Posterior cingulate gyrus (tissue), 11 donors: ENCODE results near the gene RAPGEF1.
"Not testable (repeated sequence)": the region's sequence is repeated elsewhere in the genome, so short reads cannot be mapped to it uniquely, and the experiment has no call there.

Source experiments
- DNase-seq, 10 donors: peaks; one replicate each; pipeline versions ENCODE4 v3.0.0 to v3.0.0-alpha.2; 2020 to 2021; ENCODE audit warnings: mixed read lengths in 3 of 10
- intact Hi-C: fragments of 100-400 bp; cut with DNase I; formaldehyde crosslinking; loops from one replicate; pipeline ENCODE4 v1.15.1; 2023

RAPGEF1 gene

GRCh38 chr9:131658377-131659129, 81.3 kb downstream of the RAPGEF1 start:
- intact Hi-C loops = no loop called here
- no peak for DNase-seq

- intact Hi-C loops = no loop called here
- no peak for DNase-seq
Measured at GRCh38 chr9:131657940-131658339, 81.9 kb downstream of the RAPGEF1 start.

- intact Hi-C loops = no loop called here
- peak in 1 of 10 donors; percentile 40 for DNase-seq
Measured at GRCh38 chr9:131657456-131657855, 82.4 kb downstream of the RAPGEF1 start.

- intact Hi-C loops = no loop called here
- DNase-seq = no peak
Measured at GRCh38 chr9:131657037-131657377, 82.9 kb downstream of the RAPGEF1 start.

- DNase-seq = peak in 8 of 10 donors; percentile 25 to 89 (median 44)
- intact Hi-C loops = no loop called here
Measured at GRCh38 chr9:131656356-131657036, 83.4 kb downstream of the RAPGEF1 start.

- intact Hi-C loops, DNase-seq: not testable (repeated sequence)
Measured at GRCh38 chr9:131654369-131654768, 85.5 kb downstream of the RAPGEF1 start.

- intact Hi-C loops = no loop called here
- no peak for DNase-seq
Measured at GRCh38 chr9:131651599-131651998, 88.3 kb downstream of the RAPGEF1 start.

GRCh38 chr9:131651160-131651559, 88.7 kb downstream of the RAPGEF1 start:
- DNase-seq = peak in 1 of 10 donors; percentile 45
- intact Hi-C loops = no loop called here

- DNase-seq = peak in 1 of 10 donors; percentile 79
- intact Hi-C loops = no loop called here
Measured at GRCh38 chr9:131650254-131650653, 89.6 kb downstream of the RAPGEF1 start.

GRCh38 chr9:131649646-131650045, 90.2 kb downstream of the RAPGEF1 start:
- DNase-seq = no peak
- intact Hi-C loops = no loop called here

GRCh38 chr9:131645078-131645776, 94.6 kb downstream of the RAPGEF1 start:
- no peak for DNase-seq
- intact Hi-C loops = no loop called here

GRCh38 chr9:131642496-131643083, 97.3 kb downstream of the RAPGEF1 start:
- intact Hi-C loops = no loop called here
- no peak for DNase-seq

GRCh38 chr9:131641618-131642495, 98.0 kb downstream of the RAPGEF1 start:
- intact Hi-C loops = no loop called here
- DNase-seq = peak in 2 of 10 donors; percentile 59 to 88

GRCh38 chr9:131640438-131641137, 99.3 kb downstream of the RAPGEF1 start:
- peak in 1 of 10 donors; percentile 38 for DNase-seq
- intact Hi-C loops = no loop called here

- no peak for DNase-seq
Measured at GRCh38 chr9:131639769-131640437, 100.0 kb downstream of the RAPGEF1 start.

GRCh38 chr9:131636593-131636992, 103.3 kb downstream of the RAPGEF1 start:
- intact Hi-C loops = no loop called here
- no peak for DNase-seq

More at GRCh38 chr9:131639769-131640437, 100.0 kb downstream of the RAPGEF1 start:
- intact Hi-C loops = no loop called here

- intact Hi-C loops = no loop called here
Measured at GRCh38 chr9:131635892-131636291, 104.0 kb downstream of the RAPGEF1 start.

GRCh38 chr9:131635285-131635684, 104.6 kb downstream of the RAPGEF1 start:
- intact Hi-C loops = no loop called here
- peak in 1 of 10 donors; percentile 46 for DNase-seq

More at GRCh38 chr9:131635892-131636291, 104.0 kb downstream of the RAPGEF1 start:
- DNase-seq = no peak
